HCT116 (cell line): ENCODE results near the gene AMZ1.

Source experiments
- RAD21 ChIP-seq: IDR thresholded peaks from 2 replicates; pipeline ENCODE4 v1.6.1; 2012; ENCODE audit warnings: low read depth, mild to moderate bottlenecking
- TF ChIP-seq, protein P1 (sequence below), 3 experiments: fragments of 200-600 bp in 1 of 3; sonication (generic) in 1 of 3; IDR thresholded peaks in 2 of 3; conservative IDR thresholded peaks in 1 of 3; 2 replicates each; pipeline ENCODE4 v1.5.1; 2012 to 2017; ENCODE audit warnings: low read depth in 2 of 3, low read length in 2 of 3, antibody characterized with exemption in 1 of 3, borderline replicate concordance in 1 of 3, control low read depth in 1 of 3, mild to moderate bottlenecking in 1 of 3, mixed read lengths in 1 of 3, mixed run types in 1 of 3, moderate library complexity in 1 of 3; ENCODE audit not compliant: insufficient read depth in 1 of 3

- TF ChIP-seq, protein P1, sequence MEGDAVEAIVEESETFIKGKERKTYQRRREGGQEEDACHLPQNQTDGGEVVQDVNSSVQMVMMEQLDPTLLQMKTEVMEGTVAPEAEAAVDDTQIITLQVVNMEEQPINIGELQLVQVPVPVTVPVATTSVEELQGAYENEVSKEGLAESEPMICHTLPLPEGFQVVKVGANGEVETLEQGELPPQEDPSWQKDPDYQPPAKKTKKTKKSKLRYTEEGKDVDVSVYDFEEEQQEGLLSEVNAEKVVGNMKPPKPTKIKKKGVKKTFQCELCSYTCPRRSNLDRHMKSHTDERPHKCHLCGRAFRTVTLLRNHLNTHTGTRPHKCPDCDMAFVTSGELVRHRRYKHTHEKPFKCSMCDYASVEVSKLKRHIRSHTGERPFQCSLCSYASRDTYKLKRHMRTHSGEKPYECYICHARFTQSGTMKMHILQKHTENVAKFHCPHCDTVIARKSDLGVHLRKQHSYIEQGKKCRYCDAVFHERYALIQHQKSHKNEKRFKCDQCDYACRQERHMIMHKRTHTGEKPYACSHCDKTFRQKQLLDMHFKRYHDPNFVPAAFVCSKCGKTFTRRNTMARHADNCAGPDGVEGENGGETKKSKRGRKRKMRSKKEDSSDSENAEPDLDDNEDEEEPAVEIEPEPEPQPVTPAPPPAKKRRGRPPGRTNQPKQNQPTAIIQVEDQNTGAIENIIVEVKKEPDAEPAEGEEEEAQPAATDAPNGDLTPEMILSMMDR (IDR thresholded peaks at IDR 0.05 in 2 of 3, conservative IDR thresholded peaks at IDR 0.05 in 1 of 3; ENCODE audit: borderline replicate concordance in 1 of 3, insufficient read depth in 1 of 3, low read depth in 2 of 3, low read length in 2 of 3) = no peak
- TF ChIP-seq RAD21 = no peak
Observed at GRCh38 chr7:2701424-2701823, 13.4 kb downstream of the AMZ1 start.
